Calu3 (cell line): ENCODE measurements around the gene AP3D1. TPM values are rescaled to one million over a fixed set of nuclear protein-coding genes. Genes with fewer than 3 reads are reported as not detected.
A peak's percentile ranks its signal among the peaks of the same experiment; 100 is the strongest.

Experiments
- BruUV-seq: library from RNA; stranded (reverse); fragments of 400-500 nt; replicated peaks from 2 replicates; lab custom pipeline; 2021; lab: Mats Ljungman, UMichigan
- CTCF ChIA-PET: fragments of 300-600 bp; sonication (Branson Sonifier 250); formaldehyde crosslinking; loops from one replicate; lab custom pipeline; 2022; ENCODE audit warnings: antibody characterized with exemption; lab: Charles Lee
- DNase-seq: peaks from one replicate; pipeline ENCODE4 v3.0.0; 2022
- H3K27ac Mint-ChIP-seq: one replicate; pipeline ENCODE4 v1.8.0; 2022; ENCODE audit warnings: mixed read lengths; ENCODE audit not compliant: unreplicated experiment
- H3K27me3 Mint-ChIP-seq: one replicate; pipeline ENCODE4 v1.8.0; 2022; ENCODE audit warnings: mixed read lengths; ENCODE audit not compliant: unreplicated experiment
- H3K36me3 Mint-ChIP-seq: one replicate; pipeline ENCODE4 v1.8.0; 2022; ENCODE audit warnings: mild to moderate bottlenecking, moderate library complexity, mixed read lengths; ENCODE audit not compliant: insufficient read depth, unreplicated experiment
- H3K4me1 Mint-ChIP-seq: one replicate; pipeline ENCODE4 v1.8.0; 2022; ENCODE audit warnings: mild to moderate bottlenecking, low read depth, mixed read lengths; ENCODE audit not compliant: unreplicated experiment
- H3K4me3 Mint-ChIP-seq: one replicate; pipeline ENCODE4 v1.8.0; 2022; ENCODE audit warnings: mild to moderate bottlenecking, low read depth, moderate library complexity, mixed read lengths; ENCODE audit not compliant: unreplicated experiment
- H3K9me3 Mint-ChIP-seq: one replicate; pipeline ENCODE4 v1.8.0; 2022; ENCODE audit warnings: low read depth, mixed read lengths; ENCODE audit not compliant: unreplicated experiment
- CTCF ChIP-seq: fragments of 200-600 bp; IDR thresholded peaks from one replicate; pipeline ENCODE4 v1.8.0; 2022; ENCODE audit warnings: antibody characterized with exemption; ENCODE audit not compliant: unreplicated experiment
- intact Hi-C: fragments of 100-400 bp; cut with micrococcal nuclease; formaldehyde crosslinking; loops from one replicate; pipeline ENCODE4 v1.10.0; 2022; ENCODE audit not compliant: unreplicated experiment
- total RNA-seq: library from RNA; stranded (reverse); gene quantifications from 2 replicates; pipeline ENCODE4 v1.2.3, GENCODE V29; 2022

The AP3D1 gene
- total RNA-seq, 1 experiment from 2014 or later = 107 TPM

GRCh38 chr19:2123682-2124387 lies 27.5 kb downstream of the AP3D1 start:
- no peak for TF ChIP-seq CTCF

GRCh38 chr19:2122982-2123381 lies 28.4 kb downstream of the AP3D1 start:
- H3K27me3 Mint-ChIP-seq = no peaks in the 10 kb centered on the region
- CTCF ChIA-PET = no interaction called here
- H3K4me3 Mint-ChIP-seq = no peak overlapping the region

More at GRCh38 chr19:2123682-2124387, 27.5 kb downstream of the AP3D1 start:
- Mint-ChIP-seq H3K4me3 (no peak overlapping the region), H3K36me3 (peaks cover 50% of the 10 kb centered on the region), H3K9me3 (no peaks in the 10 kb centered on the region), H3K27ac (no peak overlapping the region), H3K27me3 (no peaks in the 10 kb centered on the region), H3K4me1 (no peaks in the 10 kb centered on the region)
- peak; percentile 5 for DNase-seq
- CTCF ChIA-PET = no interaction called here
- intact Hi-C loops = no loop called here
- BruUV-seq = no TSS peak

GRCh38 chr19:2122251-2122650 lies 29.1 kb downstream of the AP3D1 start:
- no peak for DNase-seq
- Mint-ChIP-seq H3K27me3 (no peaks in the 10 kb centered on the region), H3K27ac (no peak overlapping the region), H3K9me3 (no peaks in the 10 kb centered on the region), H3K4me1 (no peaks in the 10 kb centered on the region), H3K4me3 (no peak overlapping the region), H3K36me3 (peaks cover 61% of the 10 kb centered on the region)
- no TSS peak for BruUV-seq
- intact Hi-C loops = no loop called here
- CTCF ChIA-PET = no interaction called here
- TF ChIP-seq CTCF = no peak

More at GRCh38 chr19:2122982-2123381, 28.4 kb downstream of the AP3D1 start:
- no TSS peak for BruUV-seq
- intact Hi-C loops = no loop called here
- Mint-ChIP-seq H3K9me3 (no peaks in the 10 kb centered on the region), H3K27ac (no peak overlapping the region), H3K36me3 (peaks cover 57% of the 10 kb centered on the region), H3K4me1 (no peaks in the 10 kb centered on the region)
- no peak for TF ChIP-seq CTCF
- DNase-seq = no peak

- Mint-ChIP-seq H3K27ac (no peak overlapping the region), H3K4me3 (no peak overlapping the region), H3K27me3 (no peaks in the 10 kb centered on the region), H3K4me1 (no peaks in the 10 kb centered on the region), H3K36me3 (peaks cover 58% of the 10 kb centered on the region), H3K9me3 (no peaks in the 10 kb centered on the region)
- no peak for DNase-seq
- CTCF ChIA-PET = no interaction called here
- intact Hi-C loops = no loop called here
- no peak for TF ChIP-seq CTCF
- BruUV-seq = no TSS peak
Observed at GRCh38 chr19:2121416-2122051, 29.8 kb downstream of the AP3D1 start.
